SK-N-MC (cell line): Measurements from ENCODE around the gene CDH12.

Experiments
- EZH2 ChIP-seq: fragments of 200-600 bp; sonication (generic); IDR thresholded peaks from one replicate; pipeline ENCODE4 v1.6.1; 2017; ENCODE audit warnings: antibody characterized with exemption
- FOXP2 ChIP-seq: optimal IDR thresholded peaks from 2 replicates; pipeline ENCODE3; 2011; ENCODE audit warnings: mild to moderate bottlenecking, moderate library complexity; ENCODE audit not compliant: insufficient read depth; ENCODE audit errors: extremely low read length, control extremely low read depth
- POLR2AphosphoS5 ChIP-seq: IDR thresholded peaks from 2 replicates; pipeline ENCODE4 v1.6.1; 2012; ENCODE audit warnings: mild to moderate bottlenecking, low read depth, low read length, borderline replicate concordance

GRCh38 chr5:22056601-22057000, 796.5 kb downstream of the CDH12 start:
- TF ChIP-seq EZH2 (no peak), POLR2AphosphoS5 (no peak), FOXP2 (no peak)
